TTC549 (cell line): ENCODE measurements around the gene SLC44A1.
"Not testable (repeated sequence)": the region's sequence is repeated elsewhere in the genome, so short reads cannot be mapped to it uniquely, and the experiment has no call there.

Experiments
- FAIRE-seq: peaks from 2 replicates; lab custom pipeline; 2012; peaks lifted over from hg19 to GRCh38; lab: Jason Lieb, UNC

The SLC44A1 gene

GRCh38 chr9:105242557-105242956 is 1.9 kb upstream of the SLC44A1 start:
- no peak for FAIRE-seq

DNA sequence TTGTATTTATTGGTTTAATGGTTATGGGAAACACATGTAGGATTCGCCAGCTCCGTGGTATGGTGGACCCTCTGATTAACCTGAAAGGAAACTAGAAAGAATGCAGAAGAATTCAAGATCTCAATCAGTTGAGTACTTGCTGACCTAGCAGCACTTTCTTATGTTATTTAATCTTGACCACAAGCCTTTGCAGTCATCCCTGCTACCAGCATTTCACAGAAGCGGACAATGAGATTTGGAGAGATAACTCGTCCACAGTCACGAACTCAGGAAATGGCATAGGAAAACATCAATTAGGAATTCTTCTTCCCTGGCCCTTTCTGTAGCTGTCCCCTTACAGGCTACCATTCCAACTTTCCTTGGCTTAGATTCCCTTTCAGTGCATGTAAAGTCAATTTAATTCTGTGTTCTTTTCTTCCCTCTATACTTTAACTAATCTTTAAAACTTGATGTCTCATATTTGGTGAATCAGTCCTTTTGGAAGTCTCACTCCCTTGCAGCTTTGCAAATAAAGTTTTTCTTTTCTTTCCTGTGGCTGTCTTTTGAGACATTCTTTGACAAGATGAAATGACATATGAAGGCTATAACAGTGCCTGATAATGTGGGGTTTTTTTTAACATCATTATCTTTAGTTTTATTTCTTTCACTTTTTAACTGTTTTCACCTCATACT is 1.3 kb upstream of the SLC44A1 start:
- no peak for FAIRE-seq

DNA sequence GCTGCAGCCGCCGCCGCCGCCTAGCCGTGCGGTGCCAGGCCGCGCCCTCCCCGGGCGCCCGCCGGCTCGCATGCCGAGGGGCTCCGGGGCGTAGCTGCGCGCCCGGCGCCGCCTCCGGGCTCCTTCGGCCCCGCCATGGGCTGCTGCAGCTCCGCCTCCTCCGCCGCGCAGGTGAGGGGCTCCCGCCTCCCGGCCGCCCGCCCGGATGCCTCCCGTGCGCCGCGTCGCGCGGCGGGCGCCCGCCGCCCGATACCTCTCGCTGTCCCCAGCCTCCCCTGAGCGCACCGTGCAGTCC is 230 bp downstream of the SLC44A1 start:
- FAIRE-seq: no peak

- FAIRE-seq: no peak
These were observed 809 bp downstream of the SLC44A1 start for GRCh38 chr9:105245029-105245890.

GRCh38 chr9:105245891-105246161 is 1.4 kb downstream of the SLC44A1 start:
- FAIRE-seq: no peak

GRCh38 chr9:105246656-105247173 is 2.3 kb downstream of the SLC44A1 start:
- no peak for FAIRE-seq

DNA sequence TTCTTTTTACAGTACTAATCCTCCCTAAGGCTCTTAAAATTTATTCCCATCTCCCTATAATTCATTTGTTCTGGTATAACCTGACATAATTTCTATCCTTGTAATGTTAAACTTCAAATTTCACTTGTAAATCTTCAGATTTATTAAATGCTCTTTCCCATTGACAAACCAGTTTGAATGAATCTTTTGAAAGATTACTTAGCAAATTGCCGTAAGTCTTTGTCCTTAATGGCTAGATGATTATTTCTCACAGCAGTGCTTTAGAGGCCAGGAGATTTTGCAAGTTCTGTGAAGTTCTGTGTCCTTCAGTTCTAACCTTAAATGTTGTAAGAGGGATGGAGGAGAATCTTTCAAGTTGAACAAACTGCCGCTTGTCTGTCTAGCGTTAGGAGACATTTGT is 4.2 kb downstream of the SLC44A1 start:
- no peak for FAIRE-seq

- no peak for FAIRE-seq
These were observed 6.7 kb downstream of the SLC44A1 start for GRCh38 chr9:105251133-105251532.

DNA sequence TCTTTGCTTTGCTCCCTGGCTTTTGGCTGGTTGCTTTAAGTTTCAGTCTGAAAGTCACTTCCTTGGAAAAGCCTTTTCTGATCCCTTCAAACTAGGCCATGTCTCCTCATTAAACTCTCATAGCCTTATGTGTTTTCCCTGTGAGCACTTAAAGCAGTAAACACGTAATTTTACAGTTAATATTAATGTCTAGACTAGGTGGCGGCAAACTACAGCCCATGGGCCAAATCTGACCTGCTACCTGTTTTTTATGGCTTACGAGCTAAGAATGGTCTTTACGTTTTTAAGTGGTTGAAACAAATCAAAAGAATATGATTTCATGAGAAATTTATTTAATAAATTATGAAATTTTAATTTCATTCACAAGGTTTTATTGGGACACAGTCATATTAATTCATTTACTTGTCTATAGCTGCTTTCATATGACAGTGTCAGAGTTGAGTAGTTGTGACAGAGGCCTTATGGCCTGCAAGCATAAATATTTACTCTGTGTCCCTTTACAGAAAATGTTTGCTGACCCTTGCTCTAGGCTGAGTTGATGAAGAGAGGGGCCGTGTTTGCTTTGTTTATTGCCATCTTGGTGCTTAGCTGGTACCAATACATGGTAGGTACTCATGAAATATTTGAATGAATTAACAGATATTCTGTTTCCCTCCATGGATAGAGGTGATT is 7.4 kb downstream of the SLC44A1 start:
- FAIRE-seq: no peak

- FAIRE-seq: no peak
These were observed 7.9 kb downstream of the SLC44A1 start for GRCh38 chr9:105252405-105252756.

- FAIRE-seq: no peak
These were observed 9.8 kb downstream of the SLC44A1 start for GRCh38 chr9:105254226-105254625.

DNA sequence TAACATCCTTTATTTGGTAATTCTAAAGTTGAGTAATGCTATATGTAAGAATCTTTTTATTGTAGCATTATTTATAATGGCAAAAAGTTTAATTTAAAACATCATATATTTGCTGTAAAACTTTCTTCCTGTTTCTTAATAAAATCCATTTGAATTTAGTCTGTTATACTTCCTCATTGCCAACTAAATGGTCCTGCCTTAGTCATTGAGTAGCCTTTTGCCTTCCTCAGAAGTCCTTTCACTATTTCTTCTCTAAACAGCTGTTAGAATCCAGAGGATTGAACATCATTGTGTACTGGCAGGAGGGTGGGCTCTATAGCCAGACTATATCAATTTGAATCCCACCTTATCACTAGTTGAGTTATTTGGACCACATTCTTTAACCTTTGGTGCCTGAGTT is 11.0 kb downstream of the SLC44A1 start:
- no peak for FAIRE-seq

DNA sequence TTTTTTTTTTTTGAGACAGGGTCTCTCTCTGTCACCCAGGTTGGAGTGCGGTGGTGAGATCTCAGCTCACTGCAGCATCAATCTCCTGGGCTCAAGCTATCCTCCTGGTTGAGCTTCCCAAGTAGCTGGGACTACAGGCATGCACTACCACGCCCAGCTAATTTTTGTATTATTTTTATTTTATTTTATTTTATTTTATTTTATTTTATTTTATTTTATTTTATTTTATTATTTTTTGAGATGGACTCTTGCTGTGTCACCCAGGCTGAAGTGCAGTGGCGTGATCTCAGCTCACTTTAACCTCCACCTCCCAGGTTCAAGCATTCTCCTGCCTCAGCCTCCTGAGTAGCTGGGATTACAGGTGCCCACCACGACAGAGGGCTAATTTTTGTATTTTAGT is 12.1 kb downstream of the SLC44A1 start:
- not testable (repeated sequence) for FAIRE-seq

DNA sequence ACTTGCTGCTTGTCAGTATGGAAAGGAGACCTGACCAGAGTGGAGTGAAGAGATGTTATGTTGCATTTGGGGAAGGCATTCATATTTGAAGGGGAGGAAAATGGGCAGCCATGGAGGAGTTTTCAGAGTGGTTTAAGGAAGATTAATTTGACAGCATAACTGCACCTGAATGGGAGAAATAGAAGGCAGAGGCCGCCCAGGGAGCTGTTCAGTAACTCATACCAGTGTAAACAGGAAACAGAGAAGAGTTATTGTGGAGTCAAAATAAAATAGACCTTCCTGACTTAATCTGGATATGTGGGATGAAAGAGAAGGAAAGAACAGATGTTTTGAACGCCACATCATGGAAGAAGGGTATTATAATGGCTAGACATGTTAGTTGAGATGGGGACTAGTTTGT is 13.4 kb downstream of the SLC44A1 start:
- no peak for FAIRE-seq

DNA sequence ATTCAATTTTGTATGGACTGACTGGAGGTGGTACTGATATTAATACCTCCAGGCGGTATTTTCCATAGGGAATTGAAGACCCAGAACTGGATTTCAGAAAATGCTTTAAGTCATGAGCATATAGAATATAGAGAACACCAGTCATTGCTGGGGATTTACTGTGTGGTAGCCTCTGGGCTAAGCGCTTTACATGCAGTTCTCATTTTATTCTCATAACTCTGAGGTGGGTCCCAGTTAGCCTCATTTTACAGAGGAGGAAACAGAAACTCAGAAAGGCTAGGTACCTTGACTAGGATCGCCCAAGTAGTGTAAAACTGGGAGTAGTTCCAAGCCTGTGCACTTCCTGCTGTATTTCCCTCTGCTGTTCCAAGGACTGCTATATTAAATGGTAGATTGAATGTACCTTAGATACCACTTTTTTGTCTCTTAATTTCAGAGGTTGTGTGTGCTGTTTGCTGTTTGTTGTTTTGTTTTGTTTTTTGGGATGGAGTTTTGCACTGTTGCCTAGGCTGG is 13.8 kb downstream of the SLC44A1 start:
- no peak for FAIRE-seq

- FAIRE-seq: no peak
These were observed 14.8 kb downstream of the SLC44A1 start for GRCh38 chr9:105259274-105259673.

DNA sequence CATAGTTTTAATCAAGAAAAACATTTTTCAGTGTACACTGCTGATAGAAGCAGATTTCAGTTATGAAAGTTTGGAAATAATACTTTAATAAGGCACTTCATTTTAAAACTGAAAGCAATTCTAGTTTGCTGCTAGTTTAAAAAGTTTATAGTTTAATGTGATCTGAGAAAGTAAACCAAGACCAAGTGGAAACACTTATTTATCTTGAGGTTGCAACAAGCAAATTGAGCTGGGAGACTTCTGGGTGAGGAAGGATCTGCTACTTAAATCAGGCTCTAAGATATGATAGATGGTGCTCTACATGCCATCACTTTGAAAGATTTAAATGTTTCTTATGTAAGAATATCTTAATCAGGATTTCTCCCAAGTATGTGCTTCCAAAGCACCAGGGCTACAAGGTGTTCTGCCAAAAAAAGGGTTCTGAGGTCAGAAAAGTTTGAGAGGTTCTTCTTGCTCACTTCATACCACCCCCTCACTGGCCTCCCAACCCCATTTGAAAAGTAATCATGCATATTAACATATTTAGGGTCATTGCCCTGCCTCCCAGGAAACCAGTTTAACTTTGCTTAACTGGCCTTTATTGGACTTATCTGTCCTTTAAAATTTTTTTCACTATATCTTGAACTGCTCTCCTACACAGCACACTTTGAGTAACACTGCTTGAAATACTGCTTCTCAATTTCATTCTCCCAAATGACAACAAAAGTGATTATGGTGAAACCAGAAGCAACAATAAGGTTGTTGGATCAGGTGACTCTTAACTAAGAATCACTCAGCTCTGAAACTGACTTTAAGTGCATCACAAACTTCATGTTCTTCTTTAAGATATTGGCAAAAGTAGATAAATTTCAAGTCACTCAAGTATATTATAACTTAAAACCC is 15.5 kb downstream of the SLC44A1 start:
- no peak for FAIRE-seq

GRCh38 chr9:105262497-105262896 is 18.0 kb downstream of the SLC44A1 start:
- no peak for FAIRE-seq

- no peak for FAIRE-seq
These were observed 19.9 kb downstream of the SLC44A1 start for GRCh38 chr9:105264380-105264779.

- not testable (repeated sequence) for FAIRE-seq
These were observed 23.8 kb downstream of the SLC44A1 start for GRCh38 chr9:105268254-105268653.

DNA sequence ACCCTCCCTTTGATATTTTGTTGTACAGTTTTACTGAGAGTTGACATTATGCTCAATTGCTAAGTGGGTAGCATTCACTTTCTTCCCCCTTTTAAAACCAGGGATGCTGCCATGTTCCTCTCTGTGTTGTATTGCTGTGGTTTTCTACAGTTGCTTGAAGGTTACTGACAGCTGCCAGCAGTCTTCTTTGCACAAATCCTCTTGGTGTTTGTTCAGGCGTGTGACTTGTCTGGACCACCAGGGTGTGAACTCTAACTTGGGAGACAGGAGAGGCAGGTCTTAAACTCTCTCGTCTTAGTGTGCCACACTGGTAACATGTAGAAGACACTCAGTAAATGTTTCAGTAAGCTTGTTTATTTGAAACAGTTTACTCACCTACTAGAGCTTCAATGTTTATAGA is 25.1 kb downstream of the SLC44A1 start:
- no peak for FAIRE-seq

DNA sequence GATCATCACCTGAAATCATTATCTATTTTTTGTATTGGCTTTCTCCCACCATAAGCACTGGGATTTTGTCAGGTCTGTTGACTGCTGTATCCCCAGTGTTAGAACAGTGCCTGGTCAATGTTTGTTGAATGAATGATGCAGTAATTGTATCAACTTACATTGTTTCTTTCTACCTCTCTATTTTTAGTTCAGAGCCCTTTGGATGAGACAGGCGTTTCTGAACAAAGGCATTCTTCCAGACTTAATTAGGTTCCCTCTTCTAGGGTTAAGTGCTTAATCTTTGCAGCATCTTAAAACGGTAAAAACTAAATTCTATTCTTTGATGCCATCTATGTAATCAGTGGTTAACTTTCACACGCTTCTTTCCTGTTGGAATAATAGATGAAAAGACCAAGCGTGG is 26.3 kb downstream of the SLC44A1 start:
- no peak for FAIRE-seq
